Measurements from ENCODE around the gene CDC37L1.

CDC37L1 gene

DNA sequence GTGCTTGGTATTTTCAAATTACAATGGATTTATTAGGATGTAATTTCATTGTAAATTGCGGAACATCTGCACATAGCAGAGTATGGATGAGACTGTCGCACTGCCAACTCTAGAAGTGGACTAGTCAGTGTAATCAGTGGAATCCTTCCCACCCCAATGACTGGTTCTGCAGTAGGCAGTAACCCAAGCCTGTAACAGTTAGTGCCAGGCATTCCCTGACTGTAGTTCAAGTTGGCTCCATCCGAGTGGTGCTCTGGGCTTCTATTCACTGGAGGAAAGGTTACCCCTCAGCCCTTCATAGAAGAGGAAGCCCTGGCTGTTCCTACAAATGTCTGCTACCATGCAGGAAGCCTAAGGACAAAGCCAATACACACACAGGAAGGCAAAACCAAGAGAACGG lies 38.4 kb downstream of the CDC37L1 start:
- TF ChIP-seq, protein P1, sequence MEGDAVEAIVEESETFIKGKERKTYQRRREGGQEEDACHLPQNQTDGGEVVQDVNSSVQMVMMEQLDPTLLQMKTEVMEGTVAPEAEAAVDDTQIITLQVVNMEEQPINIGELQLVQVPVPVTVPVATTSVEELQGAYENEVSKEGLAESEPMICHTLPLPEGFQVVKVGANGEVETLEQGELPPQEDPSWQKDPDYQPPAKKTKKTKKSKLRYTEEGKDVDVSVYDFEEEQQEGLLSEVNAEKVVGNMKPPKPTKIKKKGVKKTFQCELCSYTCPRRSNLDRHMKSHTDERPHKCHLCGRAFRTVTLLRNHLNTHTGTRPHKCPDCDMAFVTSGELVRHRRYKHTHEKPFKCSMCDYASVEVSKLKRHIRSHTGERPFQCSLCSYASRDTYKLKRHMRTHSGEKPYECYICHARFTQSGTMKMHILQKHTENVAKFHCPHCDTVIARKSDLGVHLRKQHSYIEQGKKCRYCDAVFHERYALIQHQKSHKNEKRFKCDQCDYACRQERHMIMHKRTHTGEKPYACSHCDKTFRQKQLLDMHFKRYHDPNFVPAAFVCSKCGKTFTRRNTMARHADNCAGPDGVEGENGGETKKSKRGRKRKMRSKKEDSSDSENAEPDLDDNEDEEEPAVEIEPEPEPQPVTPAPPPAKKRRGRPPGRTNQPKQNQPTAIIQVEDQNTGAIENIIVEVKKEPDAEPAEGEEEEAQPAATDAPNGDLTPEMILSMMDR (IDR thresholded peaks at IDR 0.05; ENCODE audit: insufficient read depth, low read depth, low read length, missing control alignments) = no peak
- H3K4me3 ChIP-seq (ENCODE audit: low read length) = no peak overlapping the region
- no peak for DNase-seq (ENCODE audit: low read depth)

DNA sequence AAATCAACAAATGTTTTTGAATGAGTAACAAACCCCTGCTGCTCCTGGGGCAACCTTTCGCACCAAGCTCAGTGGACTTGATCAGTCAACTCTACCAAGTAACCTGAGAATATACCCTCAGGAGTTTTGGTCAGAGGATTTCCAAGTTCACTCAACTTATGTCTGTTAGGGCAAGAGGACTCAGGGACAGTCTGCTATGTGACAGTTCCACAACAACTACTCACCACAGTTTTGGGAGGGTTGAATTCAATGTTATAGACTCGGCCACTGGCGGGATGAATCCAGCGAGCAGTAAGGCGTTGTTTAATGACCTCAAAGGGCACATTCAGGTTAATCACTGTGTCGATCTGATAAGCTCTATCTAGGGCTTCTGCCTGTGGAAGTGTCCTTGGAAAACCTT lies 39.5 kb downstream of the CDC37L1 start:
- TF ChIP-seq, protein P1 (IDR thresholded peaks at IDR 0.05; ENCODE audit: insufficient read depth, low read depth, low read length, missing control alignments) = no peak
- no peak overlapping the region for H3K4me3 ChIP-seq (ENCODE audit: low read length)
- no peak for DNase-seq (ENCODE audit: low read depth)

DNA sequence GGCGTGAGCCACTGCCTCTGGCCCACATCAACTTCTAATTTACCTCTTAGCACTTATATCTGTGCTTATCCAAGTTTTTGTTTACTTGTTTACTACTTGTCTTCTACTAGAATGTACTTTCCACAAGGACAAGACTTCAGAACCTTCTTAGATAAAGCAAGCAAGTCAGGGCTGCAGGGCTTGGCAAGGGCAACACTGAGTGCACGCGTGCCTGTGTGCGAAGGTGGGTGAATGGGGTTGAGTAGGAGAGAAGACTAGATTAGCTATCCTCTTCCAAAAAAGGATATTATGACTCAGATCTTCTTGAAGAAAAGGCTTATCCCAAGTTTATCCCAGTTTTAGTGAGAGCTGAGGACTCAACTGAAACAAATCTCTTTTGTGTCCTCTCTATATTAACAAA lies 42.4 kb downstream of the CDC37L1 start:
- no peak overlapping the region for H3K4me3 ChIP-seq (ENCODE audit: low read length)
- TF ChIP-seq, protein P1 (IDR thresholded peaks at IDR 0.05; ENCODE audit: insufficient read depth, low read depth, low read length, missing control alignments) = no peak
- no peak for DNase-seq (ENCODE audit: low read depth)

DNA sequence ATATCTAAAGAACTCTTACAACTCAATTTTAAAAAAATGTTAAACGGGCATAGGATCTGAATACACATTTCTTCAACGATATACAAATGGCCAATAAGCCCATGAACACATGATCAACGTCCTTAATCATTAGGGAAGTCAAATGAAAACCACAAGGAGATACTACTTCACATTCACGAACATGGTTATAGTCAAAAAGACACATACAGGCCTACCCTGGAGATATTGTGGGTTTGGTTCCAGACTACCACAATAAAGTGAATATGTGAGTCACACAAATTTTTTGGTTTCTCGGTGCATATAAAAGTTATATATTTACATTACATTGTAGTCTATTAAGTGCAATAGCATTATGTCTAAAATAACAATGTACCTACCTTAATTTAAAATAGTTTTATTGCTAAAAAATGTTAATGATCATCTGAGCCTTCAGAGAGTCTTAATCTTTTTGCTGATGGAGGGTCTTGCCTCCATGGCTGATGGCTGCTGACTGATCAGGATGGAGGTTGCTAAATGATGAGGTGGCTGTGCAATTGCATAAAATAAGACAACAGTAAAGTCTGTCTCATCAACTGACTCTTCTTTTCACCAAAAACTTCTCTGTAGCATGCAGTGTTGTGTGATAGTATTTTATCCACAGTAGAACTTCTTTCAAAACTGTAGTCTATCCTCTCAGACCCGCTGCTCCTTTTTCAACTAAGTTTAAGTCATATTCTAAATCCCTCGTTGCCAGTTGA lies 46.5 kb downstream of the CDC37L1 start:
- no peak overlapping the region for H3K4me3 ChIP-seq (ENCODE audit: low read length)
- TF ChIP-seq, protein P1 (IDR thresholded peaks at IDR 0.05; ENCODE audit: insufficient read depth, low read depth, low read length, missing control alignments) = no peak
- no peak for DNase-seq (ENCODE audit: low read depth)

DNA sequence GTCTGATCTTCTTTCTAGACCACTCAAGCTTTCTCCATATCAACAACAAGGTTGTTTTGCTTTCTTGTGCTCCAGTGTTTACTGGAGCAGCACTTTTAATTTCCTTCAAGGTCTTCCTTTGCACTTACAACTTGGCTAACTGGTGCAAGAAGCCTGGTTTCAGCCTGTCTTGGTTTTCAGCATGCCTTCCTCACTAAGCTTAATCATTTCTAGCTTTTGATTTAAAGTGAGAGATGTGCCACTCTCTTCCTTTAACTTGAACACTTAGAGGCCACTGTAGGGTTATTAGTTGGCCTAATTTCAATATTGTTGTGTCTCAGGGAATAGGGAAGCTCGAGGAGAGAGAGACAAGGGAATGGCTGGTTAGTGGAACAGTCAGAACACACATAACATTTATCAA lies 48.2 kb downstream of the CDC37L1 start:
- no peak overlapping the region for H3K4me3 ChIP-seq (ENCODE audit: low read length)
- no peak for DNase-seq (ENCODE audit: low read depth)
- TF ChIP-seq, protein P1 (IDR thresholded peaks at IDR 0.05; ENCODE audit: insufficient read depth, low read depth, low read length, missing control alignments) = no peak

DNA sequence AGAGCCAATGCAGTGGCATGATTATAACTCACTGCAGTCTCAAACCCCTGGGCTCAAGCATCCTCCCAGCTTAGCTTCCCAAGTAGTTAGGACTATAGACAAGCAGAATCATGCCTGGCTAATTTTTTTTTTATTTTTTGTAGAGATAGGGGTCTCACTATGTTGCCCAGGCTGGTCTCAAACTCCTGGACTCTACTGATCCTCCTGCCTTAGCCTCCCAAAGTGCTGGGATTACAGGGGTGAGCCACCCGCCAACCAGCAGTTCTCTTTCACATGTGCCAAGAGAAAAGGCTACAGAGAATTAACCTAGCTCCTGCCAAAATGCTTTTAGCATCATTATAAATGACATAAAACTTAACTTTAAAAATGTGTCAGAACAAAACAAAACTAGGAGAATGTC lies 53.5 kb downstream of the CDC37L1 start:
- TF ChIP-seq, protein P1 (IDR thresholded peaks at IDR 0.05; ENCODE audit: insufficient read depth, low read depth, low read length, missing control alignments) = no peak
- no peak for DNase-seq (ENCODE audit: low read depth)
- H3K4me3 ChIP-seq (ENCODE audit: low read length) = no peak overlapping the region

DNA sequence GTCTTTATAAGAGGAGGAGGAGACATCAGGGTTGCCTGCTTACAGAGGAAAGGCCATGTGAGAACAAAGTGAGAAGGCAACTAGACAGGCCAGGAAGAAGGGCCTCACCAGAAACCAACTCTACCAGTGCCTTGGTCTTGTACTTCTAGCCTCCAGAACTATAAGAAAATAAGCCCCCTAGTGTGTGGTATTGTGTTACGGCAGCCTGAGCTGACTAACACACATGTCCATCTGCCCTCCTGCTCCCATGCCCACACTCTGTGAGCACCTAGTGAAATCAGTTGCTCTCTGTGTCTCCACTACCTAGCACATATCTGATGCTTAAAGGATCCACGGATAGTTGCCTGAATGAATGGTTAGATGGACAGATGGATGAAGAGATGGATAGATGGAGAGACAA lies 54.8 kb downstream of the CDC37L1 start:
- TF ChIP-seq, protein P1 (IDR thresholded peaks at IDR 0.05; ENCODE audit: insufficient read depth, low read depth, low read length, missing control alignments) = no peak
- DNase-seq (ENCODE audit: low read depth) = no peak
- H3K4me3 ChIP-seq (ENCODE audit: low read length) = no peak overlapping the region
